Neural cell (in vitro differentiated cells): ENCODE measurements around the gene MCM5. TPM values are rescaled to one million over a fixed set of nuclear protein-coding genes. Genes with fewer than 3 reads are reported as not detected.

Experiments used
- H2AFZ ChIP-seq: fragments of 200-600, 300-800 bp; sonication (generic), shearing (Covaris generic); 2 replicates; pipeline ENCODE4 v1.6.0; 2014; ENCODE audit warnings: low read depth, mild to moderate bottlenecking, antibody characterized with exemption, low read length, moderate library complexity
- H3F3A ChIP-seq: fragments of 200-600 bp; shearing (Covaris generic); 2 replicates; pipeline ENCODE4 v1.6.1; 2016; ENCODE audit warnings: mild to moderate bottlenecking, moderate library complexity, mixed read lengths, antibody characterized with exemption, low read length; ENCODE audit not compliant: insufficient read depth, poor library complexity, severe bottlenecking
- H3K27ac ChIP-seq: fragments of 200-600, 300-800 bp; sonication (generic), shearing (Covaris generic); 2 replicates; pipeline ENCODE4 v1.5.1; 2014; ENCODE audit warnings: mild to moderate bottlenecking, low read length, moderate library complexity
- H3K27me3 ChIP-seq: fragments of 300-800, 200-600 bp; sonication (generic), shearing (Covaris generic); 2 replicates; pipeline ENCODE4 v1.6.0; 2014; ENCODE audit warnings: mild to moderate bottlenecking, low read depth, low read length, moderate library complexity; ENCODE audit not compliant: insufficient read depth
- H3K36me3 ChIP-seq: fragments of 300-800, 200-600 bp; sonication (generic), shearing (Covaris generic); 2 replicates; pipeline ENCODE4 v1.5.1; 2014; ENCODE audit warnings: mild to moderate bottlenecking, antibody characterized with exemption, low read length, moderate library complexity; ENCODE audit not compliant: insufficient read depth
- H3K4me2 ChIP-seq: fragments of 300-800, 200-600 bp; sonication (generic), shearing (Covaris generic); 2 replicates; pipeline ENCODE4 v1.6.0; 2014; ENCODE audit warnings: mild to moderate bottlenecking, low read length
- H3K4me3 ChIP-seq: fragments of 300-800, 200-600 bp; sonication (generic), shearing (Covaris generic); 2 replicates; pipeline ENCODE4 v1.5.1; 2014; ENCODE audit warnings: mild to moderate bottlenecking, low read length, moderate library complexity
- H3K79me2 ChIP-seq: fragments of 200-600 bp; shearing (Covaris generic); replicated peaks from 2 replicates; pipeline ENCODE4 v1.6.0; 2014; ENCODE audit warnings: mild to moderate bottlenecking, low read length, moderate library complexity; ENCODE audit not compliant: insufficient read depth
- H3K9ac ChIP-seq: fragments of 300-800, 200-600 bp; sonication (generic), shearing (Covaris generic); 2 replicates; pipeline ENCODE4 v1.6.1; 2016; ENCODE audit warnings: mild to moderate bottlenecking, low read length, mixed read lengths
- H3K9me2 ChIP-seq: fragments of 200-600 bp; shearing (Covaris generic); 2 replicates; pipeline ENCODE4 v1.6.1; 2016; ENCODE audit warnings: mild to moderate bottlenecking, low read length, mixed read lengths; ENCODE audit not compliant: insufficient read depth
- H3K9me3 ChIP-seq: fragments of 200-600, 300-800 bp; sonication (generic), shearing (Covaris generic); 2 replicates; pipeline ENCODE4 v1.6.1; 2016; ENCODE audit warnings: mild to moderate bottlenecking, mixed run types, low read length, moderate library complexity, mixed read lengths
- H4K20me1 ChIP-seq: fragments of 200-600 bp; shearing (Covaris generic); 2 replicates; pipeline ENCODE4 v1.6.1; 2016; ENCODE audit warnings: mild to moderate bottlenecking, mixed run types; ENCODE audit not compliant: insufficient read depth
- EP300 ChIP-seq: fragments of 450-650 bp; conservative IDR thresholded peaks from 2 replicates; pipeline ENCODE4 v1.6.1; 2014; ENCODE audit warnings: antibody characterized with exemption, mild to moderate bottlenecking, moderate library complexity; ENCODE audit not compliant: poor library complexity, severe bottlenecking
- EZH2 ChIP-seq: fragments of 200-600, 300-800 bp; shearing (Covaris generic), sonication (generic); IDR thresholded peaks from 2 replicates; pipeline ENCODE4 v1.6.1; 2014; ENCODE audit warnings: antibody characterized with exemption, low read length, borderline replicate concordance, mild to moderate bottlenecking; ENCODE audit not compliant: insufficient read depth, poor library complexity, severe bottlenecking
- MXI1 ChIP-seq: fragments of 450-650 bp; conservative IDR thresholded peaks from 2 replicates; pipeline ENCODE4 v1.6.1; 2014; ENCODE audit warnings: antibody characterized with exemption, mild to moderate bottlenecking; ENCODE audit not compliant: poor library complexity, severe bottlenecking
- POLR2AphosphoS5 ChIP-seq: IDR thresholded peaks from 2 replicates; pipeline ENCODE4 v1.6.1; 2012
- RAD21 ChIP-seq: fragments of 450-650 bp; conservative IDR thresholded peaks from 2 replicates; pipeline ENCODE4 v1.6.1; 2014; ENCODE audit warnings: antibody characterized with exemption, mild to moderate bottlenecking, moderate library complexity
- SMC3 ChIP-seq: fragments of 450-650 bp; conservative IDR thresholded peaks from 2 replicates; pipeline ENCODE4 v1.6.1; 2014; ENCODE audit warnings: antibody characterized with exemption, mild to moderate bottlenecking, moderate library complexity; ENCODE audit not compliant: poor library complexity
- TAF1 ChIP-seq: IDR thresholded peaks from 2 replicates; pipeline ENCODE4 v1.6.1; 2012; ENCODE audit warnings: low read depth
- polyA plus RNA-seq: library from polyadenylated mRNA; depleted of rRNA; stranded (reverse); fragments of >200 nt; gene quantifications from 2 replicates; pipeline ENCODE4 v1.2.3, GENCODE V29; 2014
- TF ChIP-seq, protein P1 (sequence below): IDR thresholded peaks from 2 replicates; pipeline ENCODE4 v1.6.1; 2012; ENCODE audit warnings: borderline replicate concordance
- TF ChIP-seq, protein P2 (sequence below): fragments of 450-650 bp; IDR thresholded peaks from 2 replicates; pipeline ENCODE4 v1.5.1; 2014; ENCODE audit warnings: antibody characterized with exemption, mild to moderate bottlenecking, moderate library complexity; ENCODE audit not compliant: poor library complexity, severe bottlenecking

The MCM5 gene
- polyA plus RNA-seq, 1 donor from 2014 or later: 6.9 TPM

DNA sequence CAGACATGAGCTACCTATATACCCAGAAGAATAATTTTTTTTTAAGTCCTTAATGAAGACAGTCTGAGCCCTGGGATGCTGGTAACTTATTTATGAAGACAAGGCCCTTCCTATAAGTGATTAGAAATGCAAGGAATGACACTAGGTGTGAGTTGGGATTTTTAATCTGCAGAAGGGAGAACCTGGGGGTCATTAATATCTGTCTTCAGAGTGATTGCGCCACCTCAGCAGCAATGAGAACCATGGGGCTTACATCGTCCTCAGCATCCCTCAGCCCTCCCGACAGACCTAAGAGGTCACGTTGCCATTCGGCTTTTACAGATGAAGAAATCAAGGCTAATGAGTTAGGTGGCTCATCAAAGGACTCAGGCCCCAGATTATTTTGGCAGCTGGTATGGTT is 55.6 kb downstream of the MCM5 start:
- H3K4me2 ChIP-seq: no peak overlapping the region
- no peaks in the 10 kb centered on the region for H3K9me2 ChIP-seq
- peaks cover 6% of the 10 kb centered on the region for H3F3A ChIP-seq
- no peaks in the 10 kb centered on the region for H4K20me1 ChIP-seq
- TF ChIP-seq EZH2 (no peak), TAF1 (no peak), SMC3 (no peak), POLR2AphosphoS5 (no peak), EP300 (no peak), RAD21 (no peak), MXI1 (no peak)
- TF ChIP-seq, protein P1, sequence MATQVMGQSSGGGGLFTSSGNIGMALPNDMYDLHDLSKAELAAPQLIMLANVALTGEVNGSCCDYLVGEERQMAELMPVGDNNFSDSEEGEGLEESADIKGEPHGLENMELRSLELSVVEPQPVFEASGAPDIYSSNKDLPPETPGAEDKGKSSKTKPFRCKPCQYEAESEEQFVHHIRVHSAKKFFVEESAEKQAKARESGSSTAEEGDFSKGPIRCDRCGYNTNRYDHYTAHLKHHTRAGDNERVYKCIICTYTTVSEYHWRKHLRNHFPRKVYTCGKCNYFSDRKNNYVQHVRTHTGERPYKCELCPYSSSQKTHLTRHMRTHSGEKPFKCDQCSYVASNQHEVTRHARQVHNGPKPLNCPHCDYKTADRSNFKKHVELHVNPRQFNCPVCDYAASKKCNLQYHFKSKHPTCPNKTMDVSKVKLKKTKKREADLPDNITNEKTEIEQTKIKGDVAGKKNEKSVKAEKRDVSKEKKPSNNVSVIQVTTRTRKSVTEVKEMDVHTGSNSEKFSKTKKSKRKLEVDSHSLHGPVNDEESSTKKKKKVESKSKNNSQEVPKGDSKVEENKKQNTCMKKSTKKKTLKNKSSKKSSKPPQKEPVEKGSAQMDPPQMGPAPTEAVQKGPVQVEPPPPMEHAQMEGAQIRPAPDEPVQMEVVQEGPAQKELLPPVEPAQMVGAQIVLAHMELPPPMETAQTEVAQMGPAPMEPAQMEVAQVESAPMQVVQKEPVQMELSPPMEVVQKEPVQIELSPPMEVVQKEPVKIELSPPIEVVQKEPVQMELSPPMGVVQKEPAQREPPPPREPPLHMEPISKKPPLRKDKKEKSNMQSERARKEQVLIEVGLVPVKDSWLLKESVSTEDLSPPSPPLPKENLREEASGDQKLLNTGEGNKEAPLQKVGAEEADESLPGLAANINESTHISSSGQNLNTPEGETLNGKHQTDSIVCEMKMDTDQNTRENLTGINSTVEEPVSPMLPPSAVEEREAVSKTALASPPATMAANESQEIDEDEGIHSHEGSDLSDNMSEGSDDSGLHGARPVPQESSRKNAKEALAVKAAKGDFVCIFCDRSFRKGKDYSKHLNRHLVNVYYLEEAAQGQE: no peak
- TF ChIP-seq, protein P2, sequence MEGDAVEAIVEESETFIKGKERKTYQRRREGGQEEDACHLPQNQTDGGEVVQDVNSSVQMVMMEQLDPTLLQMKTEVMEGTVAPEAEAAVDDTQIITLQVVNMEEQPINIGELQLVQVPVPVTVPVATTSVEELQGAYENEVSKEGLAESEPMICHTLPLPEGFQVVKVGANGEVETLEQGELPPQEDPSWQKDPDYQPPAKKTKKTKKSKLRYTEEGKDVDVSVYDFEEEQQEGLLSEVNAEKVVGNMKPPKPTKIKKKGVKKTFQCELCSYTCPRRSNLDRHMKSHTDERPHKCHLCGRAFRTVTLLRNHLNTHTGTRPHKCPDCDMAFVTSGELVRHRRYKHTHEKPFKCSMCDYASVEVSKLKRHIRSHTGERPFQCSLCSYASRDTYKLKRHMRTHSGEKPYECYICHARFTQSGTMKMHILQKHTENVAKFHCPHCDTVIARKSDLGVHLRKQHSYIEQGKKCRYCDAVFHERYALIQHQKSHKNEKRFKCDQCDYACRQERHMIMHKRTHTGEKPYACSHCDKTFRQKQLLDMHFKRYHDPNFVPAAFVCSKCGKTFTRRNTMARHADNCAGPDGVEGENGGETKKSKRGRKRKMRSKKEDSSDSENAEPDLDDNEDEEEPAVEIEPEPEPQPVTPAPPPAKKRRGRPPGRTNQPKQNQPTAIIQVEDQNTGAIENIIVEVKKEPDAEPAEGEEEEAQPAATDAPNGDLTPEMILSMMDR: no peak
- H2AFZ ChIP-seq: no peak overlapping the region
- no peak overlapping the region for H3K4me3 ChIP-seq
- no peaks in the 10 kb centered on the region for H3K36me3 ChIP-seq
- no peaks in the 10 kb centered on the region for H3K27me3 ChIP-seq
- no peaks in the 10 kb centered on the region for H3K9me3 ChIP-seq
- H3K9ac ChIP-seq: no peak overlapping the region
- no peaks in the 10 kb centered on the region for H3K79me2 ChIP-seq
- H3K27ac ChIP-seq: no peak overlapping the region

DNA sequence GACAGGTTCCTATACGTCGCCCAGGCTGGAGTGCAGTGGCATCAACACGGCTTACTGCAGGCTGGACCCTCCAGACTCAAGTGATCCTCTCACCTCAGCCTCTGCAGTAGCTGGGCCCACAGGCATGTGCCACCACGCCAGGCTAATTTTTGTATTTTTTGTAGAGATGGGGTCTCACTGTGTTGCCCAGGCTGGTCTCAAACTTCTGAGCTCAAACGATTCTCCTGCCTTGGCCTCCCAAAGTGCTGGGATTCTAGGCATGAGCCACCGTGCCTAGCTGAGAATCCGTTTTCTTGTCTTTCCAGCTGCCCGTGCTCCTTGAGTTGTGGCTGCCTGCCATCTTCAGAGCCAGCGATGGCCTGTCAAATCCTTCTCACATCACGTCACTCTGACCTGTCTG is 56.8 kb downstream of the MCM5 start:
- Histone ChIP-seq H3F3A (peaks cover 6% of the 10 kb centered on the region), H3K9me3 (no peaks in the 10 kb centered on the region), H2AFZ (no peak overlapping the region), H3K9me2 (no peaks in the 10 kb centered on the region), H4K20me1 (no peaks in the 10 kb centered on the region), H3K4me2 (no peak overlapping the region), H3K27ac (no peak overlapping the region), H3K4me3 (no peak overlapping the region), H3K27me3 (no peaks in the 10 kb centered on the region), H3K9ac (no peak overlapping the region), H3K79me2 (no peaks in the 10 kb centered on the region), H3K36me3 (no peaks in the 10 kb centered on the region)
- no peak for TF ChIP-seq POLR2AphosphoS5
- no peak for TF ChIP-seq SMC3
- no peak for TF ChIP-seq TAF1
- TF ChIP-seq EZH2: no peak
- TF ChIP-seq, protein P1: no peak
- no peak for TF ChIP-seq EP300
- TF ChIP-seq MXI1: no peak
- TF ChIP-seq, protein P2: no peak
- no peak for TF ChIP-seq RAD21
